Immature natural killer cell (primary cell): Measurements from ENCODE around the gene PDE3A. TPM values are rescaled to one million over a fixed set of nuclear protein-coding genes. Genes with fewer than 3 reads are reported as not detected.

Experiments used
- DNase-seq, 3 donors: peaks; one replicate each; pipeline ENCODE4 v3.0.0; 2022; ENCODE audit warnings: mixed read lengths in 1 of 3
- H3K27ac Mint-ChIP-seq, 6 donors: one replicate each; pipeline ENCODE4 v1.8.0; 2020; ENCODE audit warnings: mixed read lengths in 6 of 6, mild to moderate bottlenecking in 5 of 6, inconsistent platforms in 4 of 6, moderate library complexity in 3 of 6
- H3K27me3 Mint-ChIP-seq, 3 donors: one replicate each; pipeline ENCODE4 v1.8.0; 2020 to 2021; ENCODE audit warnings: low read depth in 3 of 3, mild to moderate bottlenecking in 3 of 3, mixed read lengths in 3 of 3, moderate library complexity in 3 of 3, inconsistent platforms in 1 of 3
- H3K36me3 Mint-ChIP-seq, 3 donors: one replicate each; pipeline ENCODE4 v1.8.0; 2020; ENCODE audit warnings: mixed read lengths in 3 of 3, inconsistent platforms in 2 of 3, mild to moderate bottlenecking in 2 of 3
- H3K4me1 Mint-ChIP-seq, 2 donors: one replicate each; pipeline ENCODE4 v1.8.0; 2020; ENCODE audit warnings: inconsistent platforms in 2 of 2, mild to moderate bottlenecking in 2 of 2, mixed read lengths in 2 of 2, moderate library complexity in 1 of 2
- H3K4me3 Mint-ChIP-seq, 5 donors: one replicate each; pipeline ENCODE4 v1.8.0; 2020; ENCODE audit warnings: mild to moderate bottlenecking in 5 of 5, mixed read lengths in 5 of 5, inconsistent platforms in 3 of 5, moderate library complexity in 3 of 5
- H3K9me3 Mint-ChIP-seq, 6 donors: one replicate each; pipeline ENCODE4 v1.8.0; 2020; ENCODE audit warnings: mild to moderate bottlenecking in 6 of 6, mixed read lengths in 6 of 6, inconsistent platforms in 4 of 6, moderate library complexity in 3 of 6
- polyA plus RNA-seq, 3 donors: library from polyadenylated mRNA; unstranded; fragments of 300-500 nt; fragmentation: Illumina TruSeq; gene quantifications; one replicate each; pipeline ENCODE4 v1.2.3, GENCODE V29; 2021

The PDE3A gene
- polyA plus RNA-seq, 3 donors from 2014 or later = 0.08 TPM; not detected in 2

DNA sequence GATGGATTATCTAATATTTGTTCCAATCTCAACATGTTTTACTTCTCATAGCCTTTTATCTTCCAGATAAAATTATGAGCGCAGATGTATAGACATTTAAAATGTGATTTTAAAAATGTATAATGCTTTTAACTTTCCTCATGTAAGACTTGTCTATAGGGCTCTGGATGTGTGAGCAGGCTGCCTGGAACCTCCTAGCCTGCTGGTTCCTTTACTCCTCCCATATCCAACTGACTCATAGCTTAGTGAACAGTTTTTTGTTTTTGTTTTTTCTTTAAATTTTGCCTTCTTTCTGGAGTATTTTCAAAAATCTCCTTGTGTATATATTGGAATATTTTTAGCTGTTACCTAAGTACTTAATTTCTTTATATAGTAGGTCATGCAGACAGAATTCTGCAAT, 115.4 kb downstream of the PDE3A start:
- H3K27me3 Mint-ChIP-seq = peaks cover 0 to 5% (median 0%) of the 10 kb centered on the region in 3 donors
- H3K4me1 Mint-ChIP-seq = no peaks in the 10 kb centered on the region
- DNase-seq = no peak
- H3K9me3 Mint-ChIP-seq = no peaks in the 10 kb centered on the region
- no peak overlapping the region for H3K27ac Mint-ChIP-seq
- no peak overlapping the region for H3K4me3 Mint-ChIP-seq
- H3K36me3 Mint-ChIP-seq = no peaks in the 10 kb centered on the region

DNA sequence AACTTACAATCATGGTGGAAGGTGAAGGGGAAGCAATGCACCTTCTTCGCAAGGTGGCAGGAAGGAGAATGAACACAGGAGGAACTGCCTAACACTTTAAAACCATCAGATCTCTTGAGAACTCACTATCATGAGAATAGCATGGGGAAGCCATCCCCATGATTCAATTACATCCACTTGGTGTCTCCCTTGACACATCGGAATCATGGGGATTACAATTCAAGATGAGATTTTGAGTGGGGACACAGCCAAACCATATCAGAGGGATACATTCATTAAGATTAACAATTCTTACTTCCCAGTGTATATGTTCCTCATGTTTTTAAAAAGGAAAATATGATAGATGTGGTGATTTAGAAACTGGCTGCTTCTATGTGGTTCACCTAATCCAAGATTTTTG, 117.9 kb downstream of the PDE3A start:
- H3K9me3 Mint-ChIP-seq = no peaks in the 10 kb centered on the region
- no peak overlapping the region for H3K4me3 Mint-ChIP-seq

DNA sequence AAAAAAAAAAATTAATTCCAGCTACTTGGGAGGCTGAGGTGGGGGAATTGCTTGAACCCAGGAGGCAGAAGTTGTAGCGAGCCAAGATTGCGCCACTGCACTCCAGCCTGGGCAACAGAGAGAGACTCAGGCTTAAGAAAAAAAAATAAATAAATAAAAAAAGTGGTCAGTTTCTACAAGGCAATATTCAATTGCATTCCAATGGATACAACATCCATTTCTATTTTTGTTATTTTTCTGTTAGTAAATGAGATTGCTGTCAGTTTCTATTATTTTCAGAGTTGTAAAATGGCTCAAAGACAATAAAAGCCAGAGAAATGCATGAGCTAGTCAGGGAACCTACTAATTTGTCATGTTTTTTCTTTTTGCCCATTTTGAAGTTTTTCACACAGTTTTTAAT, 119.2 kb downstream of the PDE3A start:
- no peak for DNase-seq
- Mint-ChIP-seq H3K9me3 (no peaks in the 10 kb centered on the region), H3K27ac (no peak overlapping the region), H3K4me3 (no peak overlapping the region), H3K27me3 (peaks cover 0 to 4% (median 0%) of the 10 kb centered on the region in 3 donors), H3K4me1 (peaks cover 0 to 5% of the 10 kb centered on the region in 2 donors), H3K36me3 (no peaks in the 10 kb centered on the region)

More for the DNA sequence above, 117.9 kb downstream of the PDE3A start:
- no peak overlapping the region for H3K27ac Mint-ChIP-seq
- DNase-seq = no peak
- no peaks in the 10 kb centered on the region for H3K4me1 Mint-ChIP-seq
- no peaks in the 10 kb centered on the region for H3K36me3 Mint-ChIP-seq
- H3K27me3 Mint-ChIP-seq = peaks cover 0 to 5% (median 0%) of the 10 kb centered on the region in 3 donors

GRCh38 chr12:20489645-20490044, 121.3 kb downstream of the PDE3A start:
- no peaks in the 10 kb centered on the region for H3K36me3 Mint-ChIP-seq
- no peak for DNase-seq
- H3K4me3 Mint-ChIP-seq = no peak overlapping the region
- H3K27me3 Mint-ChIP-seq = peaks cover 0 to 4% (median 3%) of the 10 kb centered on the region in 3 donors
- no peak overlapping the region for H3K27ac Mint-ChIP-seq
- peaks cover 0 to 5% of the 10 kb centered on the region in 2 donors for H3K4me1 Mint-ChIP-seq
- no peaks in the 10 kb centered on the region for H3K9me3 Mint-ChIP-seq

- H3K4me1 Mint-ChIP-seq = peaks cover 0 to 5% of the 10 kb centered on the region in 2 donors
- no peaks in the 10 kb centered on the region for H3K36me3 Mint-ChIP-seq
- DNase-seq = no peak
- H3K4me3 Mint-ChIP-seq = no peak overlapping the region
- peaks cover 0 to 4% (median 3%) of the 10 kb centered on the region in 3 donors for H3K27me3 Mint-ChIP-seq
- no peaks in the 10 kb centered on the region for H3K9me3 Mint-ChIP-seq
- H3K27ac Mint-ChIP-seq = no peak overlapping the region
These were observed 121.9 kb downstream of the PDE3A start for GRCh38 chr12:20490213-20490612.

- H3K4me3 Mint-ChIP-seq = no peak overlapping the region
- H3K27me3 Mint-ChIP-seq = peaks cover 0 to 4% (median 3%) of the 10 kb centered on the region in 3 donors
- H3K36me3 Mint-ChIP-seq = no peaks in the 10 kb centered on the region
- peaks cover 0 to 5% of the 10 kb centered on the region in 2 donors for H3K4me1 Mint-ChIP-seq
- no peak for DNase-seq
- H3K9me3 Mint-ChIP-seq = no peaks in the 10 kb centered on the region
- no peak overlapping the region for H3K27ac Mint-ChIP-seq
These were observed 123.0 kb downstream of the PDE3A start for GRCh38 chr12:20491290-20491689.

DNA sequence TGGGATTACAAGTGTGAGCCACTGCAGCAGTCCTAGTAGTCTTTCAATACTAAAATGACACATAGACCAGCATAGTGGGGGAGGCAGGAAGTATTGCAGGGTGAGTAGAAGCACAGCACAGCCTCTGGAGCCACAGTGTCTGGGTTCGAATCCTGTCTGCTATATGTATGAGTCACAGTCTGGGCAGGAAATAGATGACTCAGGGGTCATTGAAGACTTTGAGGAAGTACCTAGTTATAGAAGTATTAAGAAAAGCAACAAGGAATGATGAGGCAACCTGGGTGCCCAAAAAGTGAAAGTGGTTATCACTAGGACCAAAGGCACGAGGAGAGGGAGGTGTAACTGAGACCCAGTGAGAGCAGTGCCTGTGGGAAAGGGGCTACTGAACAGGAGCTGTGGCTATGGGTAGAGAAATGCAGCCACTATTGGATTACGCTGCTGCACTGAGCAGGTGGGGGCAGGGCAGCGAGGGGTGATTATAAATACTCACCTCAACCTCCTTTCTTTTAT, 124.0 kb downstream of the PDE3A start:
- H3K27ac Mint-ChIP-seq = no peak overlapping the region
- no peak overlapping the region for H3K4me3 Mint-ChIP-seq
- DNase-seq = no peak
- no peaks in the 10 kb centered on the region for H3K9me3 Mint-ChIP-seq
- no peaks in the 10 kb centered on the region for H3K36me3 Mint-ChIP-seq
- H3K27me3 Mint-ChIP-seq = peaks cover 0 to 4% (median 3%) of the 10 kb centered on the region in 3 donors
- peaks cover 0 to 5% of the 10 kb centered on the region in 2 donors for H3K4me1 Mint-ChIP-seq

DNA sequence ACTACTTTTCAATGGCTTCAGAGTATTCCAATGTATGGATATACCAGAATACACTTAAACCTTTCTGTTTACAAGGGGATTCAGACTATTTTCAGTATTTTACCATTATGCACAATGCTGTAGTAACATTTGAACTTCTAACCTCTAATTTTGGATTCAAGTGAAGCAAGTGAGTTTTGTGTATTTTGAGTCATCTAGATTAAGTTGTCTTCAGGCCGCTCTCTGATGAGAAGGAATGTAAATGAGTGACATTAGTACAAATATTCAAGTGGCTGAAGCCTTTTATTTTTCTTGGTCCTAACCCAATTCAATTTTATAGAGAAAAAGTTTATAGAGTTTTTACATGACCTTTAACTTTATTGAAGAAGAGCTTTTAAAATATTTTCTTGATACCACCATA, 125.6 kb downstream of the PDE3A start:
- no peak overlapping the region for H3K27ac Mint-ChIP-seq
- no peak for DNase-seq
- H3K27me3 Mint-ChIP-seq = peaks cover 0 to 3% (median 0%) of the 10 kb centered on the region in 3 donors
- peaks cover 0 to 5% of the 10 kb centered on the region in 2 donors for H3K4me1 Mint-ChIP-seq
- no peaks in the 10 kb centered on the region for H3K9me3 Mint-ChIP-seq
- no peak overlapping the region for H3K4me3 Mint-ChIP-seq
- H3K36me3 Mint-ChIP-seq = no peaks in the 10 kb centered on the region

DNA sequence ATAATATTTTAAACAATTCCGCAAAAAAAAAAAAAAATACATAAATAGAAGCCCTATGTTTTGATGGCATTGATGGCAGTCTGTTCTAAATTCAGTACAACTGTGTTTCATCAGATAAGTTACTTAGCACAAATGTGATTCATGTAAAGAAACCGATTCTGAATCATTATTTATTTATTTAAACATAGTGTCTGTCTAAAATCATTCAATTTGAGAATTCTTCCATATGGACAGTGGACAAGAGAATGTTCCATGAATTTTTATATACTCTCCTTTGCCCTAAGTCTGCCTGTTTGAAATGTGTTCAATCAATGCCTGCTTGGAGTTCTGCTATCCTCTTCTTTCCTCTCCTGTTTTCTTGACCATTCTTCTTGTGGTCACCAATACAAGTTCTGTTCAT, 126.5 kb downstream of the PDE3A start:
- Mint-ChIP-seq H3K36me3 (no peaks in the 10 kb centered on the region), H3K4me3 (no peak overlapping the region), H3K27ac (no peak overlapping the region), H3K27me3 (peaks cover 0 to 4% (median 3%) of the 10 kb centered on the region in 3 donors), H3K4me1 (peaks cover 0 to 5% of the 10 kb centered on the region in 2 donors), H3K9me3 (peaks cover 0 to 3% (median 0%) of the 10 kb centered on the region in 6 donors)
- no peak for DNase-seq

GRCh38 chr12:20495997-20496396, 127.7 kb downstream of the PDE3A start:
- Mint-ChIP-seq H3K4me1 (peaks cover 0 to 5% of the 10 kb centered on the region in 2 donors), H3K9me3 (peaks cover 0 to 3% (median 0%) of the 10 kb centered on the region in 6 donors), H3K27ac (no peak overlapping the region), H3K36me3 (no peaks in the 10 kb centered on the region), H3K4me3 (no peak overlapping the region), H3K27me3 (peaks cover 0 to 4% (median 3%) of the 10 kb centered on the region in 3 donors)
- no peak for DNase-seq

- Mint-ChIP-seq H3K4me1 (no peaks in the 10 kb centered on the region), H3K27me3 (peaks cover 0 to 4% (median 3%) of the 10 kb centered on the region in 3 donors), H3K4me3 (no peak overlapping the region), H3K27ac (no peak overlapping the region), H3K9me3 (peaks cover 0 to 3% (median 0%) of the 10 kb centered on the region in 6 donors), H3K36me3 (no peaks in the 10 kb centered on the region)
- no peak for DNase-seq
These were observed 129.4 kb downstream of the PDE3A start for GRCh38 chr12:20497707-20498106.

DNA sequence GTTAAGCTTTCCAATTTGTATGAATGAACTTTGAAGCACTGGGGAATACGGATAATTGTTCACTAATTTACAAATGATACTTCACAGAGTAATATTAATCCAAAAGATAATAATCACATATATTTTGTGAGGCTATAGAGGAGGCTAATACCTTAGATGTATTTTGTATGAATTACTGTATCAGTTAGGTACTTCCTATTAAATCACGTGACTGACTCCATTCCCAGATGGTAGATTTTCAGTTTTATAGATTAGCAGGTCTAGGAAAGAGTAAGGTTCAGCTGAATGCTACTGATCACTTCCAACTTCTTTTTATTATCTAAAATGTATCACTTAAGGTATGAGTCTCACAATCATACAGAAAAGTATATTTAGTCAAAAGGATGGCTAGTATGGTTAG, 133.6 kb downstream of the PDE3A start:
- no peaks in the 10 kb centered on the region for H3K36me3 Mint-ChIP-seq
- H3K27me3 Mint-ChIP-seq = peaks cover 0 to 4% (median 0%) of the 10 kb centered on the region in 3 donors
- no peak overlapping the region for H3K27ac Mint-ChIP-seq
- DNase-seq = no peak
- H3K4me3 Mint-ChIP-seq = no peak overlapping the region
- peaks cover 0 to 2% of the 10 kb centered on the region in 2 donors for H3K4me1 Mint-ChIP-seq
- peaks cover 0 to 5% (median 0%) of the 10 kb centered on the region in 6 donors for H3K9me3 Mint-ChIP-seq

DNA sequence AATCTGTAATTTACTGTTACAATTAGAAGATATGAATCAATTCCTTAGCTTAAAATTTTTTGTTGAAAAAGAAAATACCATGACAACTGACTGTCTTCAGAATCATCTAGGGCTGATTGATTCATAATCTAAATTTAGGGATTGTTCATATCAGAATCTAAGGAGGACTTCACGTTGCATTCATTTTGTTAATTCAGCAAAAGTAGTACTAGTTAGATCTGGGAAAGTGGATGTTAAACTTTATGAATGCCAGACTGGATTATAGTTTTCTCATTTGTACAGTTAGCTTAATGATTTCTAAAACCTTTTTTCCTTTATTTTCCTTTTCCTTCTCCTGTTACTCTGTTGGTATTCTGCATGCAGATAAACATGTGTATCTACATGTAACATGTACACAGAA, 135.5 kb downstream of the PDE3A start:
- peaks cover 0 to 13% of the 10 kb centered on the region in 2 donors for H3K4me1 Mint-ChIP-seq
- peaks cover 0 to 5% (median 0%) of the 10 kb centered on the region in 6 donors for H3K9me3 Mint-ChIP-seq
- H3K4me3 Mint-ChIP-seq = no peak overlapping the region
- H3K27ac Mint-ChIP-seq = no peak overlapping the region
- DNase-seq = no peak
- H3K36me3 Mint-ChIP-seq = no peaks in the 10 kb centered on the region
- H3K27me3 Mint-ChIP-seq = peaks cover 0 to 4% (median 0%) of the 10 kb centered on the region in 3 donors

- peaks cover 0 to 2% (median 0%) of the 10 kb centered on the region in 6 donors for H3K9me3 Mint-ChIP-seq
- no peak overlapping the region for H3K27ac Mint-ChIP-seq
- no peaks in the 10 kb centered on the region for H3K36me3 Mint-ChIP-seq
- DNase-seq = no peak
- peaks cover 0 to 13% of the 10 kb centered on the region in 2 donors for H3K4me1 Mint-ChIP-seq
- H3K27me3 Mint-ChIP-seq = no peaks in the 10 kb centered on the region
- no peak overlapping the region for H3K4me3 Mint-ChIP-seq
These were observed 136.7 kb downstream of the PDE3A start for GRCh38 chr12:20505056-20505455.

- H3K4me3 Mint-ChIP-seq = no peak overlapping the region
- H3K9me3 Mint-ChIP-seq = peaks cover 0 to 2% (median 0%) of the 10 kb centered on the region in 6 donors
- peaks cover 0 to 13% of the 10 kb centered on the region in 2 donors for H3K4me1 Mint-ChIP-seq
- H3K27me3 Mint-ChIP-seq = peaks cover 0 to 2% (median 0%) of the 10 kb centered on the region in 3 donors
- H3K27ac Mint-ChIP-seq = no peak overlapping the region
- H3K36me3 Mint-ChIP-seq = no peaks in the 10 kb centered on the region
- no peak for DNase-seq
These were observed 138.7 kb downstream of the PDE3A start for GRCh38 chr12:20507056-20507455.
